GM12878 (cell line): ENCODE measurements around the gene ABCA7. TPM values are rescaled to one million over a fixed set of nuclear protein-coding genes. Genes with fewer than 3 reads are reported as not detected.

Source experiments
- ATF3 ChIP-seq: IDR thresholded peaks from 2 replicates; pipeline ENCODE4 v1.6.1; 2011; ENCODE audit warnings: low read depth, mild to moderate bottlenecking, low read length, moderate library complexity, borderline replicate concordance; ENCODE audit errors: extremely low read depth
- EP300 ChIP-seq, 2 experiments: fragments of 150-350 bp in 1 of 2; IDR thresholded peaks; 2 replicates each; pipeline ENCODE4 v1.6.1; 2011 to 2012; ENCODE audit warnings: low read depth in 2 of 2, low read length in 2 of 2, borderline replicate concordance in 1 of 2, improper control_type of control experiment in 1 of 2, inconsistent platforms in 1 of 2; ENCODE audit not compliant: control insufficient read depth in 1 of 2
- MLLT1 ChIP-seq: fragments of 450-650 bp; IDR thresholded peaks from 2 replicates; pipeline ENCODE4 v1.6.1; 2016; ENCODE audit warnings: mild to moderate bottlenecking
- RCOR1 ChIP-seq: conservative IDR thresholded peaks from 2 replicates; pipeline ENCODE4 v1.6.1; 2012; ENCODE audit warnings: low read depth, low read length, improper control_type of control experiment
- SMAD1 ChIP-seq: fragments of 450-650 bp; IDR thresholded peaks from 2 replicates; pipeline ENCODE4 v1.6.1; 2018; ENCODE audit warnings: mild to moderate bottlenecking, low read depth; ENCODE audit not compliant: partially characterized antibody
- ZBTB33 ChIP-seq: fragments of 450-650 bp; IDR thresholded peaks from 2 replicates; pipeline ENCODE4 v1.6.1; 2017; ENCODE audit warnings: mild to moderate bottlenecking
- ZBTB40 ChIP-seq: fragments of 450-650 bp; IDR thresholded peaks from 2 replicates; pipeline ENCODE4 v1.6.1; 2016; ENCODE audit warnings: mild to moderate bottlenecking, moderate library complexity, borderline replicate concordance
- polyA plus RNA-seq, 11 experiments: library from polyadenylated mRNA; depleted of rRNA in 4 of 11; unstranded in 6 of 11; stranded (reverse) in 5 of 11; fragments of >200 nt; fragmentation: Nextera tagmentation in 4 of 11; fragmentation: Illumina TruSeq in 1 of 11; extraction: Ambion mirVana in 4 of 11; extraction: Trizol in 1 of 11; gene quantifications; 1 replicate in 1 of 11; 2 replicates in 10 of 11; pipeline versions ENCODE4 v1.2.1 to v1.2.3, GENCODE V29; 2011 to 2016; ENCODE audit warnings: inconsistent platforms in 2 of 11, missing spikeins in 2 of 11, low read depth in 1 of 11
- total RNA-seq, 4 experiments: library from RNA; depleted of rRNA in 3 of 4; stranded (reverse); fragments of >200 nt in 3 of 4; fragmentation: Illumina TruSeq in 1 of 4; extraction: Trizol in 1 of 4; gene quantifications; 2 replicates each; pipeline versions ENCODE4 v1.2.1 to v1.2.3, GENCODE V29; 2013 to 2021

The ABCA7 gene
- total and polyA plus RNA-seq, 10 of the 15 experiments (the other 5 are each of a cell fraction or from before 2014, with no cell fraction given), result 1.0 to 49.5 (median 14.8) TPM

- TF ChIP-seq MLLT1, result peak; percentile 78; the same call in 1 of the 2 replicates
- no peak for TF ChIP-seq RCOR1
- TF ChIP-seq SMAD1, result peak; percentile 78
- TF ChIP-seq ZBTB33, result no peak
- 0 out of 2 replicates have a peak, but pooled peaks have one; percentile 2 for TF ChIP-seq ATF3
- TF ChIP-seq ZBTB40, result no peak
- TF ChIP-seq EP300 (IDR thresholded peaks at IDR 0.05; ENCODE audit: borderline replicate concordance in 1 of 2, control insufficient read depth in 1 of 2, low read depth in 2 of 2, low read length in 2 of 2), result no peak
These were observed 63.3 kb downstream of the ABCA7 start (continued) for GRCh38 chr19:1103132-1103707.
